HepG2 (cell line): ENCODE measurements around the gene TET3. TPM values are rescaled to one million over a fixed set of nuclear protein-coding genes. Genes with fewer than 3 reads are reported as not detected.

Experiments used
- FOXO1 ChIP-seq: sonication (generic); formaldehyde crosslinking; IDR thresholded peaks from 2 replicates; pipeline ENCODE4 v1.4.0; 2020; ENCODE audit warnings: missing genetic modification reagents
- GLI4 ChIP-seq: sonication (generic); formaldehyde crosslinking; IDR thresholded peaks from 2 replicates; pipeline ENCODE4 v1.5.1; 2020; ENCODE audit warnings: missing genetic modification reagents, mild to moderate bottlenecking, moderate library complexity, borderline replicate concordance
- HMGXB3 ChIP-seq: sonication (generic); formaldehyde crosslinking; IDR thresholded peaks from 2 replicates; pipeline ENCODE4 v1.4.0; 2020; ENCODE audit warnings: missing genetic modification reagents, borderline replicate concordance
- HMGXB4 ChIP-seq, 2 experiments: sonication (generic) in 1 of 2; formaldehyde crosslinking in 1 of 2; IDR thresholded peaks; 2 replicates each; pipeline versions ENCODE4 v1.4.0 to v1.6.1; 2018 to 2020; ENCODE audit warnings: missing genetic modification reagents in 2 of 2, borderline replicate concordance in 1 of 2, low read depth in 1 of 2, mild to moderate bottlenecking in 1 of 2, missing biosample characterization in 1 of 2
- IKZF1 ChIP-seq: fragments of 450-650 bp; IDR thresholded peaks from 2 replicates; pipeline ENCODE4 v1.7.1; 2016
- KLF11 ChIP-seq: IDR thresholded peaks from 2 replicates; pipeline ENCODE4 v1.6.1; 2016; ENCODE audit warnings: missing compliant biosample characterization
- MEF2D ChIP-seq: sonication (generic); formaldehyde crosslinking; IDR thresholded peaks from 2 replicates; pipeline ENCODE4 v1.5.1; 2020; ENCODE audit warnings: mild to moderate bottlenecking, missing genetic modification reagents
- MYPOP ChIP-seq: sonication (generic); formaldehyde crosslinking; IDR thresholded peaks from 2 replicates; pipeline ENCODE4 v1.8.1; 2023; ENCODE audit warnings: mild to moderate bottlenecking, moderate library complexity, missing genetic modification reagents
- NBN ChIP-seq: fragments of 450-650 bp; conservative IDR thresholded peaks from 2 replicates; pipeline ENCODE4 v1.6.1; 2017
- PRDM15 ChIP-seq: sonication (generic); formaldehyde crosslinking; IDR thresholded peaks from 2 replicates; pipeline ENCODE4 v1.4.0; 2020; ENCODE audit warnings: missing genetic modification reagents
- SAFB2 ChIP-seq: sonication (generic); formaldehyde crosslinking; IDR thresholded peaks from 2 replicates; pipeline ENCODE4 v1.5.1; 2020; ENCODE audit warnings: missing genetic modification reagents, low read depth, mild to moderate bottlenecking, borderline replicate concordance
- SNAI1 ChIP-seq: sonication (generic); formaldehyde crosslinking; IDR thresholded peaks from 2 replicates; pipeline ENCODE4 v1.5.0; 2020; ENCODE audit warnings: mild to moderate bottlenecking, missing genetic modification reagents, borderline replicate concordance
- YEATS4 ChIP-seq: sonication (generic); formaldehyde crosslinking; IDR thresholded peaks from 2 replicates; pipeline ENCODE4 v1.4.0; 2020; ENCODE audit warnings: missing genetic modification reagents, borderline replicate concordance
- ZBTB14 ChIP-seq: sonication (generic); formaldehyde crosslinking; IDR thresholded peaks from 2 replicates; pipeline ENCODE4 v1.4.0; 2020; ENCODE audit warnings: missing genetic modification reagents
- ZNF432 ChIP-seq: sonication (generic); formaldehyde crosslinking; IDR thresholded peaks from 2 replicates; pipeline ENCODE4 v1.5.0; 2020; ENCODE audit warnings: missing genetic modification reagents, mild to moderate bottlenecking, borderline replicate concordance
- ZNF766 ChIP-seq: sonication (generic); formaldehyde crosslinking; IDR thresholded peaks from 2 replicates; pipeline ENCODE4 v1.5.0; 2020; ENCODE audit warnings: missing genetic modification reagents, borderline replicate concordance
- polyA plus RNA-seq, 8 experiments: library from polyadenylated mRNA; depleted of rRNA in 3 of 8; stranded (reverse) in 7 of 8; unstranded in 1 of 8; fragments of >200 nt; fragmentation: Illumina TruSeq in 4 of 8; extraction: Trizol in 4 of 8; gene quantifications; 2 replicates each; pipeline versions ENCODE4 v1.2.1 to v1.2.3, GENCODE V29; 2011 to 2016; ENCODE audit warnings: low read depth in 4 of 8, missing spikeins in 1 of 8, mixed read lengths in 1 of 8; ENCODE audit not compliant: insufficient read depth in 1 of 8
- total RNA-seq, 5 experiments: library from RNA; depleted of rRNA; stranded (reverse); fragments of >200 nt; fragmentation: Illumina TruSeq; extraction: Trizol; gene quantifications; 2 replicates each; pipeline ENCODE4 v1.2.3, GENCODE V29; 2016; ENCODE audit warnings: low read depth in 1 of 5

The TET3 gene
- total and polyA plus RNA-seq, 2 of the 13 experiments (the other 11 are each of a cell fraction or from before 2014, with no cell fraction given) = 4.3 to 6.8 TPM

- TF ChIP-seq HMGXB4 (CRISPR knock-in tag; IDR thresholded peaks at IDR 0.05; ENCODE audit: borderline replicate concordance in 1 of 2, low read depth in 1 of 2) (no peak), ZNF432 (CRISPR knock-in tag) (no peak), FOXO1 (CRISPR knock-in tag) (no peak), SAFB2 (CRISPR knock-in tag) (no peak), YEATS4 (CRISPR knock-in tag) (no peak), NBN (no peak), ZNF766 (CRISPR knock-in tag) (no peak), KLF11 (CRISPR knock-in tag) (no peak), HMGXB3 (CRISPR knock-in tag) (no peak), SNAI1 (no peak), ZBTB14 (CRISPR knock-in tag) (no peak), PRDM15 (CRISPR knock-in tag) (no peak), GLI4 (CRISPR knock-in tag) (no peak), IKZF1 (no peak), MEF2D (CRISPR knock-in tag) (no peak), MYPOP (CRISPR knock-in tag) (no peak; the same call in 1 of the 2 replicates)
Observed at GRCh38 chr2:73981081-73982001, 3.4 kb upstream of the TET3 start (continued).
